Karpas-422 (cell line): ENCODE measurements around the gene PITRM1. TPM values are rescaled to one million over a fixed set of nuclear protein-coding genes. Genes with fewer than 3 reads are reported as not detected.

ENCODE experiments used
- DNase-seq: peaks from one replicate; pipeline ENCODE4 v3.0.0-alpha.2; 2015
- H2AFZ ChIP-seq: fragments of 200-600 bp; sonication (generic); 2 replicates; pipeline ENCODE4 v1.6.1; 2014; ENCODE audit warnings: antibody characterized with exemption, low read length, mixed read lengths
- H3K27ac ChIP-seq: fragments of 200-600 bp; sonication (generic); 2 replicates; pipeline ENCODE4 v1.5.1; 2014; ENCODE audit warnings: mild to moderate bottlenecking, low read length, moderate library complexity
- H3K27me3 ChIP-seq: fragments of 200-600 bp; sonication (generic); 2 replicates; pipeline ENCODE4 v1.6.1; 2014; ENCODE audit warnings: low read length, mixed read lengths
- H3K36me3 ChIP-seq: fragments of 200-600 bp; sonication (generic); 2 replicates; pipeline ENCODE4 v1.6.1; 2014; ENCODE audit warnings: low read length, mixed read lengths; ENCODE audit not compliant: insufficient read depth
- H3K4me1 ChIP-seq: fragments of 200-600 bp; sonication (generic); 2 replicates; pipeline ENCODE4 v1.6.1; 2014; ENCODE audit warnings: mild to moderate bottlenecking, low read length, mixed read lengths
- H3K4me2 ChIP-seq: fragments of 200-600 bp; sonication (generic); 2 replicates; pipeline ENCODE4 v1.6.1; 2014; ENCODE audit warnings: low read length, low read depth, mild to moderate bottlenecking; ENCODE audit not compliant: poor library complexity, severe bottlenecking
- H3K4me3 ChIP-seq: fragments of 200-600 bp; sonication (generic); 2 replicates; pipeline ENCODE4 v1.5.1; 2014; ENCODE audit warnings: mild to moderate bottlenecking, antibody characterized with exemption, low read length, mixed read lengths
- H3K79me2 ChIP-seq: fragments of 200-600 bp; sonication (generic); 2 replicates; pipeline ENCODE4 v1.6.1; 2014; ENCODE audit warnings: mild to moderate bottlenecking, low read length, mixed read lengths
- H3K9ac ChIP-seq: fragments of 200-600 bp; sonication (generic); 2 replicates; pipeline ENCODE4 v1.6.0; 2014; ENCODE audit warnings: low read length
- H3K9me2 ChIP-seq: fragments of 200-600 bp; sonication (generic), shearing (Covaris generic); replicated peaks from 2 replicates; pipeline ENCODE4 v1.6.0; 2014; ENCODE audit warnings: mild to moderate bottlenecking, low read length, moderate library complexity; ENCODE audit not compliant: insufficient read depth
- H3K9me3 ChIP-seq: fragments of 300-700, 200-600 bp; sonication (generic); 2 replicates; pipeline ENCODE4 v1.6.1; 2014; ENCODE audit warnings: low read length, mixed read lengths
- H4K20me1 ChIP-seq: fragments of 200-600 bp; sonication (generic); 2 replicates; pipeline ENCODE4 v1.6.1; 2014; ENCODE audit warnings: mild to moderate bottlenecking, antibody characterized with exemption, low read length, low read depth; ENCODE audit not compliant: insufficient read depth
- total RNA-seq: library from RNA; depleted of rRNA; stranded (reverse); fragments of >200 nt; shearing (Covaris generic); gene quantifications from 2 replicates; pipeline ENCODE4 v1.2.3, GENCODE V29; 2014; ENCODE audit warnings: low replicate concordance

The PITRM1 gene
- total RNA-seq, 1 experiment from 2014 or later: 29.5 TPM

- Histone ChIP-seq H3K27me3 (no peaks in the 10 kb centered on the region), H2AFZ (no peak overlapping the region), H3K79me2 (peaks cover 11% of the 10 kb centered on the region; the same call in 1 of the 2 replicates), H3K4me2 (no peak overlapping the region), H3K4me3 (no peak overlapping the region), H4K20me1 (peaks cover 24% of the 10 kb centered on the region), H3K9me3 (no peaks in the 10 kb centered on the region), H3K9me2 (no peaks in the 10 kb centered on the region), H3K27ac (no peak overlapping the region), H3K36me3 (peaks cover 56% of the 10 kb centered on the region), H3K4me1 (no peaks in the 10 kb centered on the region), H3K9ac (no peak overlapping the region)
- DNase-seq: no peak
Measured at GRCh38 chr10:3115685-3116084, 56.9 kb downstream of the PITRM1 start.

DNA sequence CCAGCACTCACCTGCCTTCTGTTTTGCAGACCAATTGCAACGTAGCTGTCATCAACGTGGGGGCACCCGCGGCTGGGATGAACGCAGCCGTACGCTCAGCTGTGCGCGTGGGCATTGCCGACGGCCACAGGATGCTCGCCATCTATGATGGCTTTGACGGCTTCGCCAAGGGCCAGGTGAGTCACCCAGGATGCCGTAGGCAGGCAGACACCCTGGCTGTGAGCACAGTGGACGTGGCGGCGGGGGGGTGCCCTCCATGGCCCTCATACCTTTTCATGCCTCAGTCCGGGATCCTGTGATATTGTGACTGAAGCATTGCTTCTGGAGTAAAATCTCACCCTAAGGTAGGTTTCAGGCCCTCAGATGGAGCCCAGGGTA is 59.2 kb downstream of the PITRM1 start:
- no peak overlapping the region for H3K27ac ChIP-seq
- no peaks in the 10 kb centered on the region for H3K4me1 ChIP-seq
- H3K4me2 ChIP-seq: no peak overlapping the region
- peaks cover 61% of the 10 kb centered on the region for H3K36me3 ChIP-seq
- peaks cover 28% of the 10 kb centered on the region for H4K20me1 ChIP-seq
- H3K9me3 ChIP-seq: no peaks in the 10 kb centered on the region
- H2AFZ ChIP-seq: no peak overlapping the region
- peaks cover 15% of the 10 kb centered on the region for H3K79me2 ChIP-seq
- no peak overlapping the region for H3K4me3 ChIP-seq
- no peak overlapping the region for H3K9ac ChIP-seq
- no peaks in the 10 kb centered on the region for H3K9me2 ChIP-seq
- H3K27me3 ChIP-seq: no peaks in the 10 kb centered on the region
- DNase-seq: no peak

DNA sequence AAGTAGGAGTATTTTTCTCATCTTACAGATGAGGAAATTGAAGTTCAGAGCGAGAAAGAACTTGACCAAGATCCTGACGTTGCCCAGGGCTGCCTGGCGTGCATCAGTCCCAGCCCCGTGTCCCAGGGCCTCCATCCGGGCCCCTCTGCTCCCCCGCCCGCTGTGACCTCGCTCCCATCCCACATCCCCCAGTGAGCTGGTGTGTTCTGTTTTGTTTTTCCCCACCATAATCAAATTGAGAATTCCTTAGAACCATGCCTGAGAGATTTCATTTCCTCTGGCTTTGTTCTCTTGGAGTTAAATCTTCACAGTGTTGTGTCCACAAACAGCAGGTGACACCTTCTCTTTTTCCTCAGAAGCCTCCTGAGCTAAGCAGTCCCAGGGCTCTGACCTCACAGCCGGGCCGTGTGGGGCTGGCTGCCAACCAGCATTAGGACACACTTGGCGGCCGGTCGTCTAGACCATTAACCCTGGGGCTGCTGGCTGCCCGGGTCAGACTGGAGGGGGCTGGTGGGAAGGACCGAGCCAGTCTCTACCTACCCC is 60.9 kb downstream of the PITRM1 start:
- Histone ChIP-seq H3K27me3 (no peaks in the 10 kb centered on the region), H4K20me1 (peaks cover 28% of the 10 kb centered on the region), H3K9me2 (no peaks in the 10 kb centered on the region), H3K9ac (no peak overlapping the region), H2AFZ (no peak overlapping the region), H3K9me3 (no peaks in the 10 kb centered on the region), H3K36me3 (peaks cover 67% of the 10 kb centered on the region), H3K4me2 (no peak overlapping the region), H3K4me1 (no peaks in the 10 kb centered on the region), H3K4me3 (no peak overlapping the region), H3K27ac (no peak overlapping the region), H3K79me2 (peaks cover 18% of the 10 kb centered on the region)
- DNase-seq: no peak

DNA sequence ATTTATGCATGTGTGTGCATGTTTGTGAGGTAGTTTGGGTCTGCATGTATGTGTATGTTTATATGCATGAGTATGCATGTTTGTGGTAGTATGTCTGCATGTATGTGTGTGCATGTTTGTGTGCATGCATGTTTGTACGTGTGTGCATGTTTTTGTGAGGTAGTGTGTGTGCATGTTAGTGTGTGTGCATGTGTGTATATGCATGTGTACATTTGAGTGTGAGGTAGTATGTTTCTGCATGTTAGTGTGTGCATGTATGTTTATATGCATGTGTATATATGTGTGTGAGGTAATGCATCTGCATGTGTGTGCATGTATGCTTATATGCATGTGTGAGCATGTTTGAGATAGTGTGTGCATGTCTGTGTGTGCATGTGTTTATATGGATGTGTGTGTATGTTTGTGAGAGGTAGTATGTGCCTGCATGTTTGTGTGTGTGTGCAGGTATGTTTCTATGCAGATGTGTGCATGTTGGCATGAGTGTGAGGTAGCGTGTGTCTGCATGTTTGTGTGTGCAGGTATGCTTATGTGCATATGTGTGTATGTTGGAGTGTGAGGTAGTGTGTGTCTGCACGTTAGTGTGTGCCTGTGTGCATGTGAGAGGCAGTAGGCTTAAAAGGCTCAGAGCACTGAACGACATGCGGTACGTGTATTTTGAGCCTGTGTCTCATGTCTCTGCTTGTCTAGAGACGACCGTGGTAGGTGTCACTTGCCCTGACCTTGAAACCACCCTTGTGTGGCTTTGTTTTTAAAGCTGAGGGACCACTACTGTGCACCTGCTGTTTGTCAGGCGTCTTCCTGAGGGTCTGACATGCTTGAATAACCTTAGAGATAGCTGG is 61.6 kb downstream of the PITRM1 start:
- H3K4me1 ChIP-seq: no peaks in the 10 kb centered on the region

GRCh38 chr10:3109633-3110032 is 62.9 kb downstream of the PITRM1 start:
- no peaks in the 10 kb centered on the region for H3K9me2 ChIP-seq
- H3K4me3 ChIP-seq: no peak overlapping the region
- H3K4me1 ChIP-seq: no peaks in the 10 kb centered on the region
- H4K20me1 ChIP-seq: peaks cover 36% of the 10 kb centered on the region
- no peak overlapping the region for H2AFZ ChIP-seq
- H3K4me2 ChIP-seq: no peak overlapping the region
- H3K9me3 ChIP-seq: no peaks in the 10 kb centered on the region
- no peak overlapping the region for H3K27ac ChIP-seq
- DNase-seq: no peak
- H3K27me3 ChIP-seq: no peaks in the 10 kb centered on the region
- H3K79me2 ChIP-seq: peaks cover 23% of the 10 kb centered on the region
- H3K36me3 ChIP-seq: peaks cover 71% of the 10 kb centered on the region
- H3K9ac ChIP-seq: no peak overlapping the region

More for the DNA sequence above, 61.6 kb downstream of the PITRM1 start:
- H4K20me1 ChIP-seq: peaks cover 28% of the 10 kb centered on the region
- H2AFZ ChIP-seq: no peak overlapping the region
- no peak overlapping the region for H3K4me2 ChIP-seq
- no peak for DNase-seq
- peaks cover 61% of the 10 kb centered on the region for H3K36me3 ChIP-seq
- H3K9me3 ChIP-seq: no peaks in the 10 kb centered on the region
- peaks cover 18% of the 10 kb centered on the region for H3K79me2 ChIP-seq
- H3K4me3 ChIP-seq: no peak overlapping the region
- H3K9me2 ChIP-seq: no peaks in the 10 kb centered on the region
- no peak overlapping the region for H3K9ac ChIP-seq
- no peak overlapping the region for H3K27ac ChIP-seq
- no peaks in the 10 kb centered on the region for H3K27me3 ChIP-seq

DNA sequence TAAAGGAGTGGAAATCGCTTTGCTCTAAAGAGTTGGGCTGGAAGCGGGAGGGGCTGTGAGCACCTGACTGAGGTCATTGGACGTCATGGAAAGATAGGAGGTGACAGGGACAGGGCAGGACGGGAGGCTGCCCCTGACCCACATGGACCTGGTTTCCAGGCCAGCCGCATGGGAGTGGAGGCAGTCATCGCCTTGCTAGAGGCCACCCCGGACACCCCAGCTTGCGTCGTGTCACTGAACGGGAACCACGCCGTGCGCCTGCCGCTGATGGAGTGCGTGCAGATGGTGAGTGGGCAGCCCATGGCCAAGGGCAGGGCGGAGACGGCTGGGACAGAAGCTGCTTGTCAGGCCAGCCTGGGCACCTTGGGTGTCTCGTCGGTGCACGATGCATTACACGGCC is 63.4 kb downstream of the PITRM1 start:
- no peak overlapping the region for H3K27ac ChIP-seq
- H3K27me3 ChIP-seq: no peaks in the 10 kb centered on the region
- no peak overlapping the region for H3K4me2 ChIP-seq
- H2AFZ ChIP-seq: no peak overlapping the region
- no peak for DNase-seq
- H3K9ac ChIP-seq: no peak overlapping the region
- no peaks in the 10 kb centered on the region for H3K4me1 ChIP-seq
- H3K9me3 ChIP-seq: no peaks in the 10 kb centered on the region
- H4K20me1 ChIP-seq: peaks cover 36% of the 10 kb centered on the region
- H3K4me3 ChIP-seq: no peak overlapping the region
- H3K9me2 ChIP-seq: no peaks in the 10 kb centered on the region
- H3K79me2 ChIP-seq: peaks cover 28% of the 10 kb centered on the region
- peaks cover 76% of the 10 kb centered on the region for H3K36me3 ChIP-seq

DNA sequence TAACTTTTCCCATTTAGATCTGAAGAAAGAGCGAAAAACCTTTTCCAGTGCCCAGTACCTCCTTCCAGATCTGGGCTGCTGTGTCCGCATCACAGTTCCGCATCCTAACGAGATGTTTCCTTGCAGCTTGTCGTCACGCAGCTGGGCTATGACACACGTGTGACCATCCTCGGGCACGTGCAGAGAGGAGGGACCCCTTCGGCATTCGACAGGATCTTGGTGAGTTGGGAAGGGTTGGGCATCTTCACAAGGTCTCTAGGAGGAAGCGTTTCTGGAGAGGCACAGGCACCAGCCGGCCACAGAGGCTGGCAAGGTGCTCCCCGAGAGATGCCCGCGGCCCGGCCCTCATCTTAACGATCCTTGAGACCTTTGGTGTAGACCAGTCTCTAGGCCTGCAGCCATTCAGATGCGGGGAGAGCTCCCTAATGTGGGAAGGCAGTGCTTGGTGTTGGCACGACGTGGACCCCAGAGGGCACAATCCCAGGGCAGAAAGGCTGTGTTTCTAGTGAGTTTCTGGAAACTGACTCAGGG is 63.9 kb downstream of the PITRM1 start:
- DNase-seq: no peak
- Histone ChIP-seq H2AFZ (no peak overlapping the region), H3K9me2 (no peaks in the 10 kb centered on the region), H3K27ac (no peak overlapping the region), H3K4me3 (no peak overlapping the region), H3K36me3 (peaks cover 79% of the 10 kb centered on the region), H3K9ac (no peak overlapping the region), H4K20me1 (peaks cover 36% of the 10 kb centered on the region), H3K79me2 (peaks cover 30% of the 10 kb centered on the region), H3K9me3 (no peaks in the 10 kb centered on the region), H3K27me3 (no peaks in the 10 kb centered on the region), H3K4me1 (no peaks in the 10 kb centered on the region), H3K4me2 (no peak overlapping the region)

- no peaks in the 10 kb centered on the region for H3K27me3 ChIP-seq
- H3K4me3 ChIP-seq: no peak overlapping the region
- H3K79me2 ChIP-seq: peaks cover 31% of the 10 kb centered on the region
- peaks cover 79% of the 10 kb centered on the region for H3K36me3 ChIP-seq
- H3K4me2 ChIP-seq: no peak overlapping the region
- H4K20me1 ChIP-seq: peaks cover 32% of the 10 kb centered on the region
- H3K4me1 ChIP-seq: no peaks in the 10 kb centered on the region
- no peaks in the 10 kb centered on the region for H3K9me2 ChIP-seq
- H2AFZ ChIP-seq: no peak overlapping the region
- no peak overlapping the region for H3K27ac ChIP-seq
- no peaks in the 10 kb centered on the region for H3K9me3 ChIP-seq
- no peak overlapping the region for H3K9ac ChIP-seq
- no peak for DNase-seq
Measured at GRCh38 chr10:3108033-3108432, 64.5 kb downstream of the PITRM1 start.
